IPS-20b (cell line): ENCODE data around the gene MVP.
"Not testable (repeated sequence)": the region's sequence is repeated elsewhere in the genome, so short reads cannot be mapped to it uniquely, and the experiment has no call there.

Source experiments
- H3K27ac ChIP-seq: one replicate; pipeline ENCODE4 v1.5.1; 2013; ENCODE audit warnings: low read length
- H3K27me3 ChIP-seq: 2 replicates; pipeline ENCODE4 v1.6.1; 2013; ENCODE audit warnings: mild to moderate bottlenecking, low read length, inconsistent platforms; ENCODE audit not compliant: insufficient read depth
- H3K36me3 ChIP-seq: 2 replicates; pipeline ENCODE4 v1.6.1; 2013; ENCODE audit warnings: low read depth, mild to moderate bottlenecking, inconsistent platforms, low read length, moderate library complexity; ENCODE audit not compliant: insufficient read depth
- H3K4me1 ChIP-seq: 2 replicates; pipeline ENCODE4 v1.6.1; 2013; ENCODE audit warnings: mild to moderate bottlenecking, control low read depth, inconsistent platforms, low read length, moderate library complexity; ENCODE audit not compliant: insufficient read depth
- H3K4me3 ChIP-seq: 2 replicates; pipeline ENCODE4 v1.5.1; 2013; ENCODE audit warnings: mild to moderate bottlenecking, low read length, inconsistent platforms
- H3K9ac ChIP-seq: 2 replicates; pipeline ENCODE4 v1.6.1; 2013; ENCODE audit warnings: low read depth, mild to moderate bottlenecking, inconsistent platforms, low read length, moderate library complexity
- H3K9me3 ChIP-seq: 2 replicates; pipeline ENCODE4 v1.6.1; 2013; ENCODE audit warnings: mild to moderate bottlenecking, low read depth, low read length, inconsistent platforms; ENCODE audit not compliant: insufficient read depth

Gene MVP

GRCh38 chr16:29873319-29873718 lies 53.1 kb downstream of the MVP start:
- H3K27me3 ChIP-seq = peaks cover 15% of the 10 kb centered on the region
- no peaks in the 10 kb centered on the region for H3K4me1 ChIP-seq
- no peak overlapping the region for H3K27ac ChIP-seq
- H3K9ac ChIP-seq = no peak overlapping the region
- H3K9me3 ChIP-seq = no peaks in the 10 kb centered on the region
- no peak overlapping the region for H3K4me3 ChIP-seq
- H3K36me3 ChIP-seq = 0 out of 2 replicates have a peak, but pooled peaks cover 5% of the 10 kb centered on the region

- Histone ChIP-seq H3K27me3 (peaks cover 15% of the 10 kb centered on the region), H3K9me3 (no peaks in the 10 kb centered on the region), H3K9ac (no peak overlapping the region), H3K4me3 (no peak overlapping the region), H3K36me3 (peaks cover 10% of the 10 kb centered on the region; the same call in 1 of the 2 replicates), H3K4me1 (no peaks in the 10 kb centered on the region), H3K27ac (no peak overlapping the region)
Measured at GRCh38 chr16:29875206-29875605, 54.9 kb downstream of the MVP start.

GRCh38 chr16:29876217-29876593 lies 55.9 kb downstream of the MVP start:
- no peaks in the 10 kb centered on the region for H3K4me1 ChIP-seq
- H3K9me3 ChIP-seq = no peaks in the 10 kb centered on the region
- H3K27me3 ChIP-seq = peaks cover 15% of the 10 kb centered on the region
- no peak overlapping the region for H3K9ac ChIP-seq
- H3K27ac ChIP-seq = no peak overlapping the region
- peaks cover 9% of the 10 kb centered on the region; the same call in 1 of the 2 replicates for H3K36me3 ChIP-seq
- peak overlapping the region; percentile 76 for H3K4me3 ChIP-seq

GRCh38 chr16:29876594-29877249 lies 56.5 kb downstream of the MVP start:
- no peak overlapping the region for H3K27ac ChIP-seq
- peak overlapping the region; percentile 76 for H3K4me3 ChIP-seq
- peaks cover 15% of the 10 kb centered on the region for H3K27me3 ChIP-seq
- peaks cover 5% of the 10 kb centered on the region; the same call in 1 of the 2 replicates for H3K36me3 ChIP-seq
- H3K4me1 ChIP-seq = no peaks in the 10 kb centered on the region
- no peaks in the 10 kb centered on the region for H3K9me3 ChIP-seq
- H3K9ac ChIP-seq = peak overlapping the region; percentile 32; the same call in 1 of the 2 replicates

- peak overlapping the region; percentile 76 for H3K4me3 ChIP-seq
- peaks cover 15% of the 10 kb centered on the region for H3K27me3 ChIP-seq
- no peaks in the 10 kb centered on the region for H3K4me1 ChIP-seq
- H3K9ac ChIP-seq = peak overlapping the region; percentile 32; the same call in 1 of the 2 replicates
- no peak overlapping the region for H3K27ac ChIP-seq
- no peaks in the 10 kb centered on the region for H3K9me3 ChIP-seq
- peaks cover 5% of the 10 kb centered on the region; the same call in 1 of the 2 replicates for H3K36me3 ChIP-seq
Measured at GRCh38 chr16:29877266-29877961, 57.2 kb downstream of the MVP start.

- Histone ChIP-seq H3K27ac (no peak overlapping the region), H3K4me3 (0 out of 2 replicates have a peak overlapping the region, but pooled peaks have one; percentile 10), H3K27me3 (peaks cover 15% of the 10 kb centered on the region), H3K36me3 (peaks cover 5% of the 10 kb centered on the region; the same call in 1 of the 2 replicates), H3K9ac (peak overlapping the region; percentile 2; the same call in 1 of the 2 replicates), H3K9me3 (no peaks in the 10 kb centered on the region), H3K4me1 (no peaks in the 10 kb centered on the region)
Measured at GRCh38 chr16:29878172-29878571, 57.9 kb downstream of the MVP start.

GRCh38 chr16:29881050-29881449 lies 60.8 kb downstream of the MVP start:
- peaks cover 11% of the 10 kb centered on the region for H3K27me3 ChIP-seq
- H3K4me1 ChIP-seq = no peaks in the 10 kb centered on the region
- no peak overlapping the region for H3K4me3 ChIP-seq
- peaks cover 14% of the 10 kb centered on the region; the same call in 1 of the 2 replicates for H3K36me3 ChIP-seq
- no peak overlapping the region for H3K9ac ChIP-seq
- H3K9me3 ChIP-seq = no peaks in the 10 kb centered on the region
- H3K27ac ChIP-seq = no peak overlapping the region

GRCh38 chr16:29883987-29884386 lies 63.7 kb downstream of the MVP start:
- no peaks in the 10 kb centered on the region for H3K27me3 ChIP-seq
- H3K9me3 ChIP-seq = no peaks in the 10 kb centered on the region
- H3K36me3 ChIP-seq = peaks cover 14% of the 10 kb centered on the region; the same call in 1 of the 2 replicates
- H3K4me3 ChIP-seq = no peak overlapping the region
- H3K9ac ChIP-seq = no peak overlapping the region
- H3K27ac ChIP-seq = no peak overlapping the region
- H3K4me1 ChIP-seq = no peaks in the 10 kb centered on the region

- H3K4me3 ChIP-seq, H3K36me3 ChIP-seq, H3K9me3 ChIP-seq, H3K4me1 ChIP-seq, H3K27me3 ChIP-seq, H3K9ac ChIP-seq, H3K27ac ChIP-seq: not testable (repeated sequence)
Measured at GRCh38 chr16:29889372-29889771, 69.1 kb downstream of the MVP start.

- Histone ChIP-seq H3K27ac (no peak overlapping the region), H3K4me1 (no peaks in the 10 kb centered on the region), H3K4me3 (no peak overlapping the region), H3K27me3 (no peaks in the 10 kb centered on the region), H3K9me3 (no peaks in the 10 kb centered on the region), H3K36me3 (no peaks in the 10 kb centered on the region), H3K9ac (no peak overlapping the region)
Measured at GRCh38 chr16:29891525-29892457, 71.5 kb downstream of the MVP start.

- H3K9ac ChIP-seq = no peak overlapping the region
- H3K27me3 ChIP-seq = no peaks in the 10 kb centered on the region
- H3K27ac ChIP-seq = no peak overlapping the region
- H3K4me3 ChIP-seq = no peak overlapping the region
- no peaks in the 10 kb centered on the region for H3K36me3 ChIP-seq
- H3K4me1 ChIP-seq = 0 out of 2 replicates have a peak, but pooled peaks cover 2% of the 10 kb centered on the region
- no peaks in the 10 kb centered on the region for H3K9me3 ChIP-seq
Measured at GRCh38 chr16:29892458-29892813, 72.2 kb downstream of the MVP start.
